Esophagus (tissue), 2 donors: ENCODE measurements around the gene HRC. TPM values are rescaled to one million over a fixed set of nuclear protein-coding genes. Genes with fewer than 3 reads are reported as not detected.
A peak's percentile ranks its signal among the peaks of the same experiment; 100 is the strongest.
"Not testable (repeated sequence)": the region's sequence is repeated elsewhere in the genome, so short reads cannot be mapped to it uniquely, and the experiment has no call there.

Source experiments
- H3K27ac ChIP-seq, 2 donors: one replicate each; pipeline ENCODE4 v1.5.1; 2013; ENCODE audit warnings: low read depth in 2 of 2, mild to moderate bottlenecking in 2 of 2, inconsistent platforms in 1 of 2, low read length in 1 of 2, moderate library complexity in 1 of 2
- H3K27me3 ChIP-seq, 2 donors: one replicate each; pipeline ENCODE4 v1.6.1; 2013; ENCODE audit warnings: low read length in 2 of 2, control low read depth in 1 of 2, mild to moderate bottlenecking in 1 of 2; ENCODE audit not compliant: insufficient read depth in 2 of 2, control insufficient read depth in 1 of 2
- H3K36me3 ChIP-seq, 2 donors: one replicate each; pipeline ENCODE4 v1.6.1; 2013; ENCODE audit warnings: low read length in 1 of 2; ENCODE audit not compliant: control insufficient read depth in 2 of 2, insufficient read depth in 2 of 2
- H3K4me1 ChIP-seq, 2 donors: one replicate each; pipeline ENCODE4 v1.6.1; 2013; ENCODE audit warnings: low read length in 1 of 2; ENCODE audit not compliant: control insufficient read depth in 2 of 2, insufficient read depth in 2 of 2
- H3K4me3 ChIP-seq, 2 donors: one replicate each; pipeline ENCODE4 v1.5.1; 2013; ENCODE audit warnings: low read length in 2 of 2, mild to moderate bottlenecking in 2 of 2, low read depth in 1 of 2, moderate library complexity in 1 of 2
- H3K9me3 ChIP-seq, 2 donors: one replicate each; pipeline ENCODE4 v1.6.1; 2013; ENCODE audit warnings: mild to moderate bottlenecking in 2 of 2, low read depth in 1 of 2, low read length in 1 of 2, moderate library complexity in 1 of 2; ENCODE audit not compliant: control insufficient read depth in 2 of 2, insufficient read depth in 1 of 2
- WGBS, 2 donors: extraction: QIAGEN DNeasy Blood & Tissue Kit; methylation state at CpG; one replicate each; pipeline ENCODE4 v1.1.7; 2013; 5-methylcytosine and 5-hydroxymethylcytosine counted together
- polyA plus RNA-seq, 2 donors: library from polyadenylated mRNA; stranded (reverse); fragments of 200-250 nt; gene quantifications; one replicate each; pipeline ENCODE4 v1.2.3, GENCODE V29; 2013
- donor health status: healthy with polysubstance abuse.
- donor health status: Bipolar disorder and iron deficiency.

Gene HRC
- polyA plus RNA-seq, 2 donors, result 0.39 to 0.65 TPM

DNA sequence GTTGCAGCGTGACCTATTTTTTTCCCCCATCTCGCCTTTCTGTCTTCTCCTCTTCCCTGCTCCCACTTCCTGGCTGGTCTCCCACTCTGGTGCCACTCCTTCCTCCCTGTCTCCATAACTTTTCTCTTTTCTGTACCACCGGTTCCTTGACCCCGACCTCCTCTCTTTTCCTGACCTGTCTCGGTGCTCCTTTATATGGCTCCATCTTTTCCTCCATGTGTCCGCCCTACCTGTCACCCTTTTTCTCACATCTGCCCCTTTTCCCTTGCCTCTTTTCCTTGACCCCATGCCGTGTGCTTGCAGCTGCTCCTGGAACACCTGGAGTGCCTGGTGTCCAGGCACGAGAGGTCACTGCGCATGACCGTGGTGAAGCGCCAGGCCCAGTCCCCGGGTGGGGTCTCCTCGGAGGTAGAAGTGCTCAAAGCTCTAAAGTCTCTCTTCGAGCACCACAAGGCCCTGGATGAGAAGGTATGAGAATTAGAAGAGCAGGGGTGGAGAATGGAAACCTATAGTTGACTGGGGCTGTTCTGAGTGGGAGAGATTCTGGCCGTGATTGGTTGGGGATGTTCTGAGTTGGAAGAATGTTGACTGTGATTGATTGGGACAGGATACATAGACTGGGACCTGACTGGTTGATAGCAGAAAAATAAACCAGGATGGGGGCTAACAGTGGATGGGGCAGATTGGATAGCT, 26.5 kb downstream of the HRC start:
- 51 to 66% methylated on average over 15 of the region's 15 CpGs for WGBS, 2 donors
- H3K4me1 ChIP-seq, result peaks cover 3 to 13% of the 10 kb centered on the region in 2 donors
- no peak overlapping the region for H3K4me3 ChIP-seq
- H3K36me3 ChIP-seq, result peaks cover 0 to 6% of the 10 kb centered on the region in 2 donors
- no peaks in the 10 kb centered on the region for H3K27me3 ChIP-seq
- peak overlapping the region in 1 of 2 donors; percentile 45 for H3K27ac ChIP-seq
- H3K9me3 ChIP-seq, result no peaks in the 10 kb centered on the region

DNA sequence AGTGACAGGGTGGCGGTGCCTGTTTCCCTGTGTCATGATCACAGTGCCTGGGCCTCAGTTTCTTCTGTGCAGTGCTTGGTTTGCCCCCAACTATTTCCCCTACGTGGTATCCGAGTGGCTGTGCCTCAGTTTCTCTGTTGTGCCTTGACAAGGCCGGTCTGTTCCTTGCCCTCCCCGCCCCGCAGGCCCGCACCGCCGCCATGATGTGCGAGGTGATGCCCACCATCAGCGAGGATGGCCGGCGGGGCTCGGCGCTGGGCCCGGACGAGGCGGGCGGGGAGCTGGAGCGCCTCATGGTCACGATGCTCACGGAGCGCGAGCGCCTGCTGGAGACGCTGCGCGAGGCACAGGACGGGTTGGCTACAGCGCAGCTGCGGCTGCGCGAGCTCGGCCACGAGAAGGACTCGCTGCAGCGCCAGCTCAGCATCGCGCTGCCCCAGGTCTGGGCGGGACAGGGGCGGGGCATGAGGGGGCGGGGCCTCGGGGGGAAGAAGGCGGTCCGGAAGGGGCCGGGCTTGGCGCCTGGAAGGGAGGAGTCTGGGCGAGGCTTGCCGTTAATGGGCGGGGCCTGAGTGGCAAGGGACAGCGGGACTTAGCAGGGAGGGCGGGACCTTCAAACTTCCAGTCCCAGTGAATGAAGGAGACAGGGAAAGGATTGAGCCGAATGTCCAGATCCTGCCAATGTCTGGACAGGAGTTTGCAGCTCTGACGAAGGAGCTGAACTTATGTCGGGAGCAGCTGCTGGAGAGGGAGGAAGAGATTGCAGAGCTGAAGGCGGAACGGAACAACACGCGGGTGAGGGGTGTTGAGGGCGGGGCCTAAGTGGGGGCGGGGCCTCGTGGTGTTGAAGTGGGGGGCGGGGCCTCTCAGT, 27.3 kb downstream of the HRC start:
- Histone ChIP-seq H3K9me3 (no peaks in the 10 kb centered on the region), H3K27ac (peak overlapping the region; percentile 80 to 87), H3K27me3 (no peaks in the 10 kb centered on the region), H3K36me3 (peaks cover 0 to 6% of the 10 kb centered on the region in 2 donors), H3K4me3 (peak overlapping the region in 1 of 2 donors; percentile 31), H3K4me1 (peaks cover 3 to 13% of the 10 kb centered on the region in 2 donors)
- WGBS, 2 donors, result 4% methylated on average over 56 to 63 of the region's 63 CpGs

DNA sequence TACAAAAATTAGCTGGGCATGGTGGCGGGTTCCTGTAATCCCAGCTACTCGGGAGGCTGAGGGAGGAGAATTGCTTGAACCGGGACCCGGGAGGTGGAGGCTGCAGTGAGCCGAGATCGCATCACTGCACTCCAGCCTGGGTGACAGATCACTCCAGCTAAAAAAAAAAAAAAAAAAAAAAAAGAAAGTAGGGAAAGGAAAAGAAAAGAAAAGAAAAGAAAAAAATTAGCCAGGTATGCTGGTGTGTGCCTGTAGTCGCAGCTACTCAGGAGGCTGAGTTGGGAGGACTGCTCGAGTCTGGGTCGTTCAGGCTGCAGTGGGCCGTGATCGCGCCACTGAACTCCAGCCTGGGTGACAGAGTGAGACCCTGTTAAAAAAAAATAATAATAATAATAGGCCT, 28.0 kb downstream of the HRC start:
- WGBS, 2 donors, result 96 to 99% methylated on average over 12 of the region's 12 CpGs
- H3K9me3 ChIP-seq, H3K27me3 ChIP-seq, H3K4me3 ChIP-seq, H3K27ac ChIP-seq, H3K36me3 ChIP-seq: not testable (repeated sequence)
- H3K4me1 ChIP-seq, result peaks cover 3 to 11% of the 10 kb centered on the region in 2 donors

DNA sequence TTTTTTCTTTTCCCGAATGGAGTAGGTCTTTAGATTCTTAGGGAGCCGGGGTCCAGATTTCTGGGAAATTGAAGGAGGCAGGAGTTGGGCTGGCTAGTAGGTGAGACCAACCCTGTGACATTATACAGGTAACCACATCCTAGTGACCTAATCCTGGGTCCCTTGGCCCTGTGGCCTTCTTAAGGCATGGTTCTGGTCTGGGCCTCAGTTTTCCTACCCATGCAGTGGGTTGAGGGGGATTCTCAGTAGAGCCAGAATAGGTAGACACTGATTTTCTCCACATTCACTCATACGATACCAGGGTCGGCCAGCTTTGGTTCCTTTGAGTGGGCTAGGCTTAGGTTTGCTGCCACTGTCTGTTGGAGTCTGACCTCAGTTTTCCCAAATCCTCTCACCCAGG, 28.6 kb downstream of the HRC start:
- peaks cover 0 to 6% of the 10 kb centered on the region in 2 donors for H3K36me3 ChIP-seq
- WGBS, 2 donors, result 81% methylated on average over 4 of the region's 4 CpGs
- no peaks in the 10 kb centered on the region for H3K27me3 ChIP-seq

DNA sequence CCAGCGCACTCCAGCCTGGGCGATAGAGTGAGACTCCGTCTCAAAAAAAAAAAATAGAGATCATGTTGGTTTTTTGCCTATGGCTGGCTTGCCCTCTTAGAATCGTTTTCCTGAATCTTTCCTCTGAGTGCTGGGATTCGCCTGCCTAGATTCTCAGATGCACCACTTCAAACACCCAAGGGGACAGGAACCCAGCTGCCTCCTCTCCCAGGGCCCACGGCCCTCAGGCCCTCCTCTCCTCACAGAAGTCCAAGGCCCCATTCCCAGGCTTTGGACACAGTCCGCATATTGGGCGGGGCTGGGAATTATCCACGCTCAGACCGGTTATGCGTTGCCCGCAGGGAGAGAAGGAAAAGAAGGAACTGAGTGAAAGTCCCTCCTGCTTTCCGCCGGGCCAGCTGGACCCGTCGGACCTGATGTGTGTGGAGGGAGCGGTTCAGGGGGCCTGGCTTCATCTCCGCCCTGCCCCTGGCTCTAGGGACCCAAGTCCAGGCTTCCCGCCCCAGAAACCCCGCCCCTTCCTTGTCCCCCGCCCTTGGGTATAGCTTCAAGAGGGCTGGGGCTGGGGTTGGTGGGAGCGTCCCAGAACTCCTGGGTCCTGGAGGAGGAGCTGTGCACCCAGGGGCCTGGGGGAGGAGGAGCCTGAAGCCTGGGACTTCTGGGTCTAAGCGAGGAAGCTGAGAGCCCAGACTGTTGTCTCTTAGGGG, 30.0 kb downstream of the HRC start:
- Histone ChIP-seq H3K27me3 (no peaks in the 10 kb centered on the region), H3K4me3 (peak overlapping the region; percentile 2 to 16)
- WGBS, 2 donors, result 29 to 31% methylated on average over 23 of the region's 23 CpGs

More for the DNA sequence above, 28.6 kb downstream of the HRC start:
- Histone ChIP-seq H3K4me1 (peaks cover 3 to 11% of the 10 kb centered on the region in 2 donors), H3K27ac (no peak overlapping the region), H3K9me3 (no peaks in the 10 kb centered on the region), H3K4me3 (no peak overlapping the region)

DNA sequence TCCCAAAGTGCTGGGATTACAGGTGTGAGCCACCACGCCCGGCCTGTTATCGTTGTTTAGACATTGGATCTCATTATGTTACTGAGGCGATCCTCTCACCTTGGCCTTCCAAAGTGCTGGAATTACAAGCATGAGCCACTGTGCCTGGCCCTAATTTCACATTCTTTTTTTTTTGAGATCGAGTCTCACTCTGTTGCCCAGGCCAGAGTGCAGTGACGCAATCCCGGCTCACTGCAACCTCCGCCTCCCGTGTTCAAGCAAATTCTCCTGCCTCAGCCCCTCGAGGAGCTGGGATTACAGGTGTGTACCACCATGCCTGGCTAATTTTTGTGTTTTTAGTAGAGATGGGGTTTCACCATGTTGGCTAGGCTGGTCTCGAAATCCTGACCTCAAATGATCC, 31.9 kb downstream of the HRC start:
- not testable (repeated sequence) for H3K4me3 ChIP-seq, H3K4me1 ChIP-seq, H3K9me3 ChIP-seq, H3K27ac ChIP-seq, H3K27me3 ChIP-seq, H3K36me3 ChIP-seq
- WGBS, 2 donors, result 91% methylated on average over 11 of the region's 11 CpGs

More for the DNA sequence above, 30.0 kb downstream of the HRC start:
- Histone ChIP-seq H3K27ac (peak overlapping the region; percentile 80 to 84), H3K4me1 (peaks cover 3 to 11% of the 10 kb centered on the region in 2 donors), H3K9me3 (no peaks in the 10 kb centered on the region), H3K36me3 (peaks cover 0 to 2% of the 10 kb centered on the region in 2 donors)

DNA sequence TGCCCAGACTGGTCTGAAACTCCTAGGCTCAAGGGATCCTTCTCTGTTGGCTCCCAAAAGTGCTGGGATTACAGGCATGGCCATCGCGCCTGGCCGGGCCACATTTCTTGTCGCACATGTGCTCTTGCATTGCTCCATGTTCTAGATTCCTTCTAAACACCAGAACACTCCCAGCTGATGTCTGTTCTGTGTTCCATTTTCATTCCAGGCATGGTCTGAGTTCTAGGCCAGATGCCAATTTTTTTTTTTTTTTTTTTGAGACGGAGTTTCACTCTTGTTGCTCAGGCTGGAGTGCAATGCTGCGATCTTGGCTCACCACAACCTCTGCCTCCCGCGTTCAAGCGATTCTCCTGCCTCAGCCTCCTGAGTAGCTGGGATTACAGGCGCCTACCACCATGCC, 33.4 kb downstream of the HRC start:
- H3K9me3 ChIP-seq, H3K36me3 ChIP-seq, H3K27ac ChIP-seq, H3K27me3 ChIP-seq, H3K4me3 ChIP-seq: not testable (repeated sequence)
- WGBS, 2 donors, result 79 to 82% methylated on average over 10 of the region's 10 CpGs
- H3K4me1 ChIP-seq, result peaks cover 2 to 12% of the 10 kb centered on the region in 2 donors

DNA sequence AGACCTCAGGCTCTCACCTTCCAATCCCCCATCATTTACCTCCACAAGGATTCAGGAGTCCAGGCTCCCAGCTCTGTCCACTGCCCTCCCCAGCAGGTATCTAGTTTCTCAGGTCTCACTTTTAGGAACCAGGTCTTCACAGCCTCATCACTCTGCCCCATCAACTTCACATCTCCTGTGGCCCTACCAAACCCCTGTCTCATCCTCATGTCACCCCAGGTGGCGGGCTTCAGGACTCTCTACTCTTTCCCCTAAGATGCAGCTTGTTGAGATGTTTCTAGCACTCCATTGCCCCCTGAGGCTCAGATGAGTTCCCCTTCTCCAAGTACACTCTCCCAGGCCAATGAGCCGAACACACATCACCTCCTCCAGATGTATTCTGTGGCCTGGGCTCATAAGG, 34.3 kb downstream of the HRC start:
- Histone ChIP-seq H3K9me3 (no peaks in the 10 kb centered on the region), H3K27ac (no peak overlapping the region), H3K4me1 (peaks cover 2 to 12% of the 10 kb centered on the region in 2 donors), H3K4me3 (no peak overlapping the region), H3K36me3 (peaks cover 0 to 2% of the 10 kb centered on the region in 2 donors), H3K27me3 (no peaks in the 10 kb centered on the region)
- 90 to 91% methylated on average over 2 of the region's 2 CpGs for WGBS, 2 donors

DNA sequence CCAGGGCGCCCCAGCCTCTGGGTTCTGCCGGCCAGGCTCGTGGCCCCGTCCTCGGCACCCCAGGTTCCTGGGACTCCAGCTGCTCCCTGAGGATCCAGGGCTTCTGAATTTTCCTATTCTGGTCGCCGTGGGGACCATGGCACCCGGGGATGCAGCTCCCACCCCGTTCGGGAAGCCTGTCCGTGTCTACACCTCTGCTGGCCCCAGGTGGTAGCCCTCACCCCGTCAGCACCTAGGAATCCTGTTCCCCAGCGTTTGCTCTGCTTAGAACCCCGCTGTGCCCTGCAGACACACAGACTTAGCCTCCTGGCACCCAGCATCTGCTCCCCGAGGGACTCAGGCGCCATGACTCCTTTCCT, 34.9 kb downstream of the HRC start:
- Histone ChIP-seq H3K27ac (no peak overlapping the region), H3K4me1 (peaks cover 2 to 12% of the 10 kb centered on the region in 2 donors), H3K9me3 (no peaks in the 10 kb centered on the region), H3K4me3 (peak overlapping the region; percentile 55 to 60), H3K36me3 (peaks cover 0 to 2% of the 10 kb centered on the region in 2 donors), H3K27me3 (no peaks in the 10 kb centered on the region)
- WGBS, 2 donors, result 11 to 13% methylated on average over 15 to 16 of the region's 16 CpGs
